ENCODE results near the gene SCUBE3. TPM values are rescaled to one million over a fixed set of nuclear protein-coding genes. Genes with fewer than 3 reads are reported as not detected.

The SCUBE3 gene
- total RNA-seq, 1 donor from 2014 or later, result 8.8 TPM

- Histone ChIP-seq H3K27ac (replicated peaks) (no peak overlapping the region), H3K9me3 (replicated peaks) (no peaks in the 10 kb centered on the region), H3K27me3 (ENCODE audit: low read depth) (no peaks in the 10 kb centered on the region), H3K4me3 (no peak overlapping the region), H3K4me1 (peaks cover 35% of the 10 kb centered on the region), H3K36me3 (peaks cover 43% of the 10 kb centered on the region)
- intact Hi-C loops (cut with micrococcal nuclease), result loop anchor here (10.0 kb wide), 1 partner anchor 100 kb away; the partner anchor contains the start of gene TCP11
- TF ChIP-seq CTCF (IDR thresholded peaks at IDR 0.05; ENCODE audit: borderline replicate concordance), result no peak
- DNase-seq, result no peak
Measured at GRCh38 chr6:35244551-35244950, 30.8 kb downstream of the SCUBE3 start.

GRCh38 chr6:35247642-35248231, 34.0 kb downstream of the SCUBE3 start:
- no peak for DNase-seq
- Histone ChIP-seq H3K27ac (replicated peaks) (no peak overlapping the region), H3K4me1 (peaks cover 39% of the 10 kb centered on the region), H3K9me3 (replicated peaks) (no peaks in the 10 kb centered on the region), H3K27me3 (ENCODE audit: low read depth) (no peaks in the 10 kb centered on the region), H3K36me3 (peaks cover 34% of the 10 kb centered on the region), H3K4me3 (no peak overlapping the region)
- no peak for TF ChIP-seq CTCF (IDR thresholded peaks at IDR 0.05; ENCODE audit: borderline replicate concordance)
- intact Hi-C loops (cut with micrococcal nuclease), result loop anchor here (10.0 kb wide), 1 partner anchor 103 kb away; the partner anchor contains the start of gene TCP11

- no peak for TF ChIP-seq CTCF (IDR thresholded peaks at IDR 0.05; ENCODE audit: borderline replicate concordance)
- peaks cover 45% of the 10 kb centered on the region for H3K4me1 ChIP-seq
- H3K4me3 ChIP-seq, result no peak overlapping the region
- intact Hi-C loops (cut with micrococcal nuclease), result loop anchor here (10.0 kb wide), 1 partner anchor 103 kb away; the partner anchor contains the start of gene TCP11
- no peak for DNase-seq
- no peaks in the 10 kb centered on the region for H3K27me3 ChIP-seq (ENCODE audit: low read depth)
- H3K36me3 ChIP-seq, result peaks cover 30% of the 10 kb centered on the region
- H3K27ac ChIP-seq (replicated peaks), result peak overlapping the region; percentile 45
- H3K9me3 ChIP-seq (replicated peaks), result no peaks in the 10 kb centered on the region
Measured at GRCh38 chr6:35248300-35248699, 34.5 kb downstream of the SCUBE3 start.

- intact Hi-C loops (cut with micrococcal nuclease), result loop anchor here (10.0 kb wide), 1 partner anchor 104 kb away; the partner anchor contains the start of gene TCP11
- DNase-seq, result no peak
- Histone ChIP-seq H3K9me3 (replicated peaks) (no peaks in the 10 kb centered on the region), H3K36me3 (peaks cover 23% of the 10 kb centered on the region), H3K4me3 (no peak overlapping the region), H3K4me1 (peaks cover 50% of the 10 kb centered on the region), H3K27ac (replicated peaks) (peak overlapping the region; percentile 45), H3K27me3 (ENCODE audit: low read depth) (no peaks in the 10 kb centered on the region)
- TF ChIP-seq CTCF (IDR thresholded peaks at IDR 0.05; ENCODE audit: borderline replicate concordance), result no peak
Measured at GRCh38 chr6:35248965-35249364, 35.2 kb downstream of the SCUBE3 start.

GRCh38 chr6:35251949-35252348, 38.2 kb downstream of the SCUBE3 start:
- Histone ChIP-seq H3K27me3 (ENCODE audit: low read depth) (no peaks in the 10 kb centered on the region), H3K9me3 (replicated peaks) (no peaks in the 10 kb centered on the region), H3K27ac (replicated peaks) (no peak overlapping the region), H3K4me1 (peaks cover 50% of the 10 kb centered on the region), H3K36me3 (no peaks in the 10 kb centered on the region), H3K4me3 (no peak overlapping the region)
- intact Hi-C loops (cut with micrococcal nuclease), result no loop called here
- TF ChIP-seq CTCF (IDR thresholded peaks at IDR 0.05; ENCODE audit: borderline replicate concordance), result no peak
- DNase-seq, result no peak

Data from left ventricle myocardium inferior (tissue), 1 donor.